ENCODE results near the gene CASP2.

The CASP2 gene

DNA sequence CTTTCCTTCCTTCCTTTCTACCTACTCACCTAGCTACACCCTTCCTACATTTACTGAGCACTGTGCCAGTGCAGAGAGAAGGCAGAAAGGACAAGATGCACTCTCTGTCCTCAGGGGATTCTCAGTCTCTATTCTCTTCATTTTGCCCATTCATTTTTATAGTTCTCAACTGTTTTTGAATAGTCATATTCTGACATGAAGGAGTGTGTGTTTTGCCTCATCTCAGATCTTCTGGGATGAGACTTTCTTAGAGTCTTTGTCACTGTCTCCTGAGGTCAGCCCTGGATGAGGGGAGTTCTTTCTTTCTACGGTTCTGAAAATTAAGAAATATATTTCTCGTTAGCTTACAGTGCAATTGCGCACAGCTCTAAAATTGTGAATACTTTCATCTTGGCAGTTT, 49.1 kb downstream of the CASP2 start:
- no peaks in the 10 kb centered on the region for H3K36me3 Mint-ChIP-seq
- H3K27ac Mint-ChIP-seq: no peak overlapping the region
- H3K9me3 Mint-ChIP-seq: no peaks in the 10 kb centered on the region
- DNase-seq: no peak
- no peak overlapping the region for H3K4me3 Mint-ChIP-seq
- peaks cover 49% of the 10 kb centered on the region for H3K27me3 Mint-ChIP-seq
- H3K4me1 Mint-ChIP-seq: no peaks in the 10 kb centered on the region
- CTCF ChIA-PET: interaction anchor here (0.9 to 4.2 kb wide), 4 partner anchors 8 to 43 kb away, joined by 3 to 19 read pairs (median 4); no protein-coding TSS in a partner anchor

DNA sequence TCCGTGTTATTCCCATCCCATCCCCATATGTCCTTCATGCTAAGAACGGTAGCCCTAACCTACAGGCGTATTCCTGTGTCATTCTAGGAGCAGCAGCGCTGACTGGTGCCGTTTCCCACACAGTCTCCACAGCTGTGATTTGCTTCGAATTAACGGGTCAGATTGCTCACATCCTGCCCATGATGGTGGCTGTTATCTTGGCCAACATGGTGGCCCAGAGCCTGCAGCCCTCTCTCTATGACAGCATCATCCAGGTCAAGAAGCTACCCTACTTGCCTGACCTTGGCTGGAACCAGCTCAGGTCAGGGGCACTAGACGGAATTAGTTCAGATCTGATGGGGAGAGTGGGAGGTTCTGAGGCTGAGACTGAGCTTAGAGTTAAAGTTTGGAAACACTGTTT, 53.7 kb downstream of the CASP2 start:
- DNase-seq: no peak
- peaks cover 54% of the 10 kb centered on the region for H3K27me3 Mint-ChIP-seq
- H3K9me3 Mint-ChIP-seq: no peaks in the 10 kb centered on the region
- no peaks in the 10 kb centered on the region for H3K36me3 Mint-ChIP-seq
- no peak overlapping the region for H3K4me3 Mint-ChIP-seq
- CTCF ChIA-PET: interaction anchor here (2.4 kb wide), 1 partner anchor 11 kb away, joined by 5 read pairs; no protein-coding TSS in a partner anchor
- H3K4me1 Mint-ChIP-seq: peaks cover 9% of the 10 kb centered on the region
- no peak overlapping the region for H3K27ac Mint-ChIP-seq

GRCh38 chr7:143343596-143343995, 55.4 kb downstream of the CASP2 start:
- H3K27me3 Mint-ChIP-seq: peaks cover 54% of the 10 kb centered on the region
- no peaks in the 10 kb centered on the region for H3K9me3 Mint-ChIP-seq
- H3K36me3 Mint-ChIP-seq: no peaks in the 10 kb centered on the region
- no peak overlapping the region for H3K4me3 Mint-ChIP-seq
- CTCF ChIA-PET: interaction anchor here (0.8 to 2.4 kb wide), 5 partner anchors 8 to 72 kb away, joined by 3 to 19 read pairs (median 4); no protein-coding TSS in a partner anchor
- no peak overlapping the region for H3K27ac Mint-ChIP-seq
- DNase-seq: no peak
- H3K4me1 Mint-ChIP-seq: peaks cover 9% of the 10 kb centered on the region

GRCh38 chr7:143345428-143345900, 57.3 kb downstream of the CASP2 start:
- Mint-ChIP-seq H3K27me3 (peaks cover 53% of the 10 kb centered on the region), H3K4me3 (peak overlapping the region; percentile 56), H3K27ac (no peak overlapping the region), H3K36me3 (no peaks in the 10 kb centered on the region), H3K4me1 (peaks cover 9% of the 10 kb centered on the region), H3K9me3 (no peaks in the 10 kb centered on the region)
- CTCF ChIA-PET: interaction anchor here (0.8 to 2.7 kb wide), 15 partner anchors 10 to 146 kb away, joined by 3 to 19 read pairs (median 6); no protein-coding TSS in a partner anchor
- DNase-seq: peak; percentile 78

- Mint-ChIP-seq H3K9me3 (no peaks in the 10 kb centered on the region), H3K36me3 (no peaks in the 10 kb centered on the region), H3K27me3 (peaks cover 56% of the 10 kb centered on the region), H3K27ac (no peak overlapping the region), H3K4me1 (peaks cover 9% of the 10 kb centered on the region), H3K4me3 (no peak overlapping the region)
- DNase-seq: no peak
- CTCF ChIA-PET: interaction anchor here (0.7 to 2.7 kb wide), 13 partner anchors 9 to 145 kb away, joined by 3 to 19 read pairs (median 6); no protein-coding TSS in a partner anchor
Observed at GRCh38 chr7:143346018-143346417, 57.9 kb downstream of the CASP2 start.

DNA sequence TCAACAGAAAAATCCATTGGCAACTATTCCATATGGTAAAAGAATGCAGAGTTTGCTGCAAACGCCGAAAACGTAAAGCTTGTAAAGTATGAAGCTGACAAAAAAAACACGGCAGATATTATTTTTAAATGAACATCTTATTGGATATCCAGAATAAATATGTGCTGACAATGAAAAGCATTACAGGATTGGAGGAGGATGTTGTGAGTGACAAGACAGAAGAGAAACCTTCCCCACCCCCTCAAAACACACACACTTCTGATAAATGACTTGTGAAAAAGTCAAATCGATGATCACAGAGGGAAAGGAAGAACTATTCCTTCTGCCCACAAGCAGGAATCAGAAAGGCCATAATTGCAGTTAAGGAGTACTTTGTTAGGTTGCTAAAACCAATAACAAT, 59.8 kb downstream of the CASP2 start:
- CTCF ChIA-PET: interaction anchor here (1.7 kb wide), 1 partner anchor 13 kb away, joined by 5 read pairs; no protein-coding TSS in a partner anchor
- no peak for DNase-seq
- peaks cover 9% of the 10 kb centered on the region for H3K4me1 Mint-ChIP-seq
- peaks cover 70% of the 10 kb centered on the region for H3K27me3 Mint-ChIP-seq
- no peaks in the 10 kb centered on the region for H3K9me3 Mint-ChIP-seq
- H3K27ac Mint-ChIP-seq: no peak overlapping the region
- no peaks in the 10 kb centered on the region for H3K36me3 Mint-ChIP-seq
- no peak overlapping the region for H3K4me3 Mint-ChIP-seq

DNA sequence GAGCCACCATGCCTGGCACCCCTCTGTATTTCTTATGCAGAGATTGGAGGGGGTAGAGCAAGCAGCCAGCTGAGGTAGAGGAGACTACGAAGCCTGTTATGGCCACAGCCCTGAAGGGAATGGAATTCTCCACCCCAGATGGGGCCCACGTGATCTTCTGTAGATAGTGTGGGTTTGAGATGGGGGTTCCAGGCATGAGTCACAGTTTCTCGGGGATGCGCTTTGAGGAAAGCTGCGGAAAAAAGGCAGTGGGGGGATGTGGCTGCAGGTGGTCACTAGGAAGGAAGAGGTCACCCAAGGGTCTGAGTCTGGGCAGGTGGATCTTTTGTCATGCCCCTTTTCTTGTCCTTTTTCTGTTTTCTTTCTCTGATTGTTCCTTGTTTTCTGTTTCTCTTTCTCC, 62.9 kb downstream of the CASP2 start:
- peaks cover 82% of the 10 kb centered on the region for H3K27me3 Mint-ChIP-seq
- CTCF ChIA-PET: interaction anchor here (1.2 kb wide), 1 partner anchor 66 kb away, joined by 3 read pairs; no protein-coding TSS in a partner anchor

GRCh38 chr7:143351574-143351973, 63.4 kb downstream of the CASP2 start:
- Mint-ChIP-seq H3K36me3 (no peaks in the 10 kb centered on the region), H3K4me3 (no peak overlapping the region), H3K9me3 (no peaks in the 10 kb centered on the region), H3K4me1 (peaks cover 2% of the 10 kb centered on the region), H3K27me3 (peaks cover 82% of the 10 kb centered on the region), H3K27ac (no peak overlapping the region)
- CTCF ChIA-PET: interaction anchor here (1.2 kb wide), 1 partner anchor 65 kb away, joined by 3 read pairs; no protein-coding TSS in a partner anchor
- no peak for DNase-seq

More for the DNA sequence above, 62.9 kb downstream of the CASP2 start:
- no peak for DNase-seq
- no peaks in the 10 kb centered on the region for H3K9me3 Mint-ChIP-seq
- H3K4me3 Mint-ChIP-seq: no peak overlapping the region
- no peaks in the 10 kb centered on the region for H3K36me3 Mint-ChIP-seq
- no peak overlapping the region for H3K27ac Mint-ChIP-seq
- peaks cover 2% of the 10 kb centered on the region for H3K4me1 Mint-ChIP-seq

DNA sequence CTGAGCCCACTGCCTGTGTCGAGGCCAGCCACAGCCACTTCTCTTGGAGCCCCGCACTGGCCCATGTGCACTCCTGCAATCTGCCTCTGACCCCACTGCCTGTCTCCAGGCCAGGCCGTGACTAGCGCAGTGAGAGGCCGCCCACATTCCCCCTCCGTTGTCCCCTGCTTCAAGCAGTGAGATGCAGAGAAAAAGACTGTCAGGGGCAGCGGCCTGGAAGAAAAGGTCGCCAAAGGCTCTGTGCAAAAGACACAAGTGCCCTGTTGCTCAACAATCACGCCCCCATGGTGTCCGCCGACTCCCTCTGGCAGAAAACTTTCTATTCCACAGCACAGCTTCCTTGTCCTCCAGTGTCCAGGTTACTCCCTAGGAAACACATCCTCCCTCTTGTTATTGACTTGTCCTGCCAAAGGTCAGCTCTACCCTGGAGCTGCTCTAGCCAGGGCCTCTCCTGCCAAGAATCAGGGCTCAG, 64.4 kb downstream of the CASP2 start:
- no peak for DNase-seq

DNA sequence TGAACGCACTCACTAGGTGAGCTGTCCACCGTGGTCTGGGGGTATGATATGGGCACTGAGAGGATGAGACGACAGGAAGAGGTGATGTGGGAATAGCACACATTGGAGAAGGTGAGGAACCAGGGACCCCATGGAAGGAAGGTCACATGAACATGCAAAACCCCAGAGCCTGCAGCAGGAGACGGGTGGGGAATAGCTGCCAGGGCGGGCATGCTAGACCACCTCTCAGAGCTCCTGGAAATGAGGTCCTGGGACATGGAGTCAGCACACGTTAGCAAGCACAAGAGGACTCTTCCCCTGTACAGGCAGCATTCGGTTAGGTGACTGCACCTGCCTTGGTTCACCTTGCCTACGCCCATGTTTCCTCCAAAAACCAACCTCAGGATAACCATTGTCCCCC, 66.2 kb downstream of the CASP2 start:
- H3K9me3 Mint-ChIP-seq: no peaks in the 10 kb centered on the region
- peaks cover 84% of the 10 kb centered on the region for H3K27me3 Mint-ChIP-seq
- H3K4me1 Mint-ChIP-seq: peaks cover 2% of the 10 kb centered on the region
- no peak for DNase-seq
- no peak overlapping the region for H3K4me3 Mint-ChIP-seq
- CTCF ChIA-PET: interaction anchor here (1.9 to 2.1 kb wide), 2 partner anchors 9 to 114 kb away, joined by 8 read pairs; no protein-coding TSS in a partner anchor
- no peak overlapping the region for H3K27ac Mint-ChIP-seq
- H3K36me3 Mint-ChIP-seq: no peaks in the 10 kb centered on the region

More for the DNA sequence above, 64.4 kb downstream of the CASP2 start:
- H3K4me3 Mint-ChIP-seq: no peak overlapping the region
- peaks cover 2% of the 10 kb centered on the region for H3K4me1 Mint-ChIP-seq
- H3K9me3 Mint-ChIP-seq: no peaks in the 10 kb centered on the region
- CTCF ChIA-PET: interaction anchor here (0.6 kb wide), 1 partner anchor 65 kb away, joined by 3 read pairs; no protein-coding TSS in a partner anchor
- H3K36me3 Mint-ChIP-seq: no peaks in the 10 kb centered on the region
- peaks cover 81% of the 10 kb centered on the region for H3K27me3 Mint-ChIP-seq
- H3K27ac Mint-ChIP-seq: no peak overlapping the region

DNA sequence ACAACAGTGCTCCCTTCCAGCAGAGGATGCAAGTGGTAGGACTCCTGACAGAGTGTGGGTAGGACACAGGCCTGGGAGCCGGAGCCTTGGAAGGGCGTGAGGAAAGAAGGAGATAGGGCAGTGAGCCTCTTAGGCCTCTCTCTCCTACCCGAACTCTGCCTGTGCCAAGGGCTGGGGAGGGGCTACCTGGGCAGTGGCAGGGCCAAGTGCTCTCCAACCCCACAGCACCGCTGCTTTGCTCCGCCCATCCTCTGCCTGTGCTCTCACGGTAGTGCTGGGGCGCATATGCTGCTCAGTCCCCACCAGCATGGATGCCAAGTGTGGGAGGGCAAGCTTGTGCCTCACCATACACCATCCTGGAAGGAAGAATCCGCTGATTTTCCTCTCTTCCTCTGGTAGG, 66.8 kb downstream of the CASP2 start:
- Mint-ChIP-seq H3K4me3 (no peak overlapping the region), H3K27ac (no peak overlapping the region), H3K27me3 (peaks cover 88% of the 10 kb centered on the region), H3K9me3 (no peaks in the 10 kb centered on the region), H3K4me1 (peaks cover 2% of the 10 kb centered on the region), H3K36me3 (no peaks in the 10 kb centered on the region)
- CTCF ChIA-PET: interaction anchor here (1.2 to 2.1 kb wide), 3 partner anchors 10 to 114 kb away, joined by 3 to 8 read pairs (median 8); no protein-coding TSS in a partner anchor
- DNase-seq: no peak

GRCh38 chr7:143355450-143356385, 67.6 kb downstream of the CASP2 start:
- H3K27me3 Mint-ChIP-seq: peaks cover 88% of the 10 kb centered on the region
- H3K27ac Mint-ChIP-seq: no peak overlapping the region

GRCh38 chr7:143356414-143357050, 68.4 kb downstream of the CASP2 start:
- H3K27me3 Mint-ChIP-seq: peaks cover 89% of the 10 kb centered on the region
- CTCF ChIA-PET: interaction anchor here (1.9 kb wide), 1 partner anchor 116 kb away, joined by 8 read pairs; no protein-coding TSS in a partner anchor
- H3K36me3 Mint-ChIP-seq: no peaks in the 10 kb centered on the region
- peaks cover 2% of the 10 kb centered on the region for H3K4me1 Mint-ChIP-seq
- DNase-seq: no peak
- H3K9me3 Mint-ChIP-seq: no peaks in the 10 kb centered on the region
- no peak overlapping the region for H3K27ac Mint-ChIP-seq
- no peak overlapping the region for H3K4me3 Mint-ChIP-seq

More at GRCh38 chr7:143355450-143356385, 67.6 kb downstream of the CASP2 start:
- Mint-ChIP-seq H3K4me1 (peaks cover 2% of the 10 kb centered on the region), H3K36me3 (no peaks in the 10 kb centered on the region), H3K4me3 (no peak overlapping the region), H3K9me3 (no peaks in the 10 kb centered on the region)
- CTCF ChIA-PET: interaction anchor here (1.2 to 2.1 kb wide), 3 partner anchors 11 to 115 kb away, joined by 3 to 8 read pairs (median 8); no protein-coding TSS in a partner anchor
- no peak for DNase-seq

All from activated naive CD4-positive, alpha-beta T cell treated with anti-CD3 and anti-CD28 coated beads, Interleukin-2, amount 10 ng/mL, durations not matched to agents 7 days and 5 days (primary cell).